Globus pallidus (tissue), 1 donor: ENCODE measurements around the gene KCNK6.

Source experiments
- DNase-seq: peaks from one replicate; pipeline ENCODE4 v3.0.0-alpha.2; 2015; ENCODE audit warnings: low spot score

Gene KCNK6

DNA sequence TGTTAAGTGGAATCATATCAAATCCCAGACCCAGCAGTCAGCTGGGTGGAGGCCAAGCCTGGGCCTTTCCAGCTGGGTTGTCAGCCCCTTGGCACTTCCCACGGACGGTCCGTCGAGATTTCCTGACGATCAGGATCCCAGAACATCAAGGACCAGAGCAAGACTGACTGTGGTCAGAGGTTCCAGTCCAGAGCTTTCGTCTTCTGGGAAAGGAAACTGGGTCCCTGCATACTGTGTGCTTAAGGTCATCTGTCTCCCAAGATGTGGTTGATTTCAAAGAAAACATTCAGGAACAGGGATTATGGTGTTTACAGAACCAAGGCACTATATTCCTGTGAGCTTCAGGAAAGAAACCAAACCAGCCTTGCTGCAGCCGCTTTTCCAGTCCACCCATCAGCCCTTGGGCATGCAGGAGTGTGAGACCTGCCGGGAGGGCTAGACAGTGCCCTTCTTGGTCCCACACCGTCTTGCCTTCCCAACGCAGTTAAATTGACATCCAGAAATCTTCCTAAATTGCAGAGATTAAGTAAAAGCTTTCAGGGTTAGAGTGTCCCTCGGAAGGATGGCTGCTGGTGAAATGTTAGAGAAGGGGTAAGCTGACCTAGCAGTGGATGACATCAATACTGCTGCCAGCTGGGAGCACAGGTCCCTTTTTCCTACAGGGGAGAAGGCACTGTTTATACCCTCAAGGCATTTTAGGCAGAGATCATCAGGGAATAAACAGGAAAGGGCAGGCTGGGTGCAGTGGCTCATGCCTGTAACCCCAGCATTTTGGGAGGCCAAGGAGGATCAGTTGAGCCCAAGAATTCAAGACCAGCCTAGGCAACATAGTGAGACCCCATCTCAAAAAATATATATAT lies 20.6 kb upstream of the KCNK6 start:
- no peak for DNase-seq

DNA sequence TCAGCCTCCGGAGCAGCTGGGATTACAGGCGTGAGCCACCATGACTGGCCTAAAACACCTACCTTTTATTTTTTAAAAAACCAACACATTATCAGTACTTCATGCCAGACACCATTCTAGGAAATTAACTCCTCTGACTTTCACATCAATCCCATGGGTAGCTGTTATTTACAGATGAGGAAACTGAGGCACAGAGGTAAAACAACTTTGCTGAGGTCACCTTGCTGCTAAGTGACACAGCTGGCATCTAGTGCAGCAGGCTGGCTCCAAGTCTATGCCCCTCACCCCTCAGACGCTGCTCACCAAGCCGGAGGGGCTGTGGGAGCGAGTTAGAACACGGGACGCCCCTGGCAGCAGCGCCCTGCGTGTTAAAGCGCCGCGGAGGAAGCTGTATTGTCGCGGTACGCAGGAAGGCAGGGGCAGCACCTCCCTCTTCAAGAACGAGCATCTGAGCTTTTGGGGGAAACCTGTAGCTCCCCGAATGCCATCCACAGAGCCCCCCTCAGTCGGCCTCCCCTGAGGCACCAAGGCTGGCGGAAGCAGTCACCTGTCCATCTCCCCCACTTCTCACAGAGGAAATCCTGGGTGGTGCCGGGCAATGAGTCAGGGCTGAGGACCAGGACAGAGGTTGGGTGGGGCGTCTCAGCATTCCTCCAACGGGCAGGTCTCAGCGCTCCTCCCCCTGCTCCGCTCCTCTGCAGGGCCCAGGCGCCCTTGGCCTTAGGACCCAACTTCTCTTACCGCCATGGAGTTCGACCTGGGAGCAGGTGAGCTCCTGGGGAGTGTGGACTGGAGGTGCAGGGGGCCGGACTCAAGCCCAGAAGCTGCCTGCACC lies 15.9 kb upstream of the KCNK6 start, which contains the start of gene C19orf33:
Gene C19orf33 (plus strand): TSS at position 735 of the 835 bp plus-strand sequence. CDS start 11 bp downstream, at position 746.
- DNase-seq = no peak

DNA sequence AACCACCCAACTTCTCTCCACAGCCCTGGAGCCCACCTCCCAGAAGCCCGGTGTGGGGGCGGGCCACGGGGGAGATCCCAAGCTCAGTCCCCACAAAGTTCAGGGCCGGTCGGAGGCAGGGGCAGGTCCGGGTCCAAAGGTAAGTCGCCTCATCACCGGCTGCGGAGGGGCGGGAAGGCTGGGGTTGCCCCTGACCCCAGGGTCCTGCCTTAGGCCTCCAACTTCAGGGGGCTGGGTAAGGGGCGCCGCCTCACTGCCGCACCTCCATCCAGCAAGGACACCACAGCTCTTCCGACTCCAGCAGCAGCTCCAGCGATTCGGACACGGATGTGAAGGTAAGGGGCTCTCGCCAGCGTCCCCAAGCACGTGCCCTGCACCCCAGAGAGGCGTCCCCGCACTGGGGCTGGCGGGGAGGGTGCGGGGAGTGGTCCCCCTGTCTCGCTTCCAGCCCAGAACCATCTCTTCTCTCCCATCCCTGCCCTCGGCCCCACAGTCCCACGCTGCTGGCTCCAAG lies 15.2 kb upstream of the KCNK6 start:
- no peak for DNase-seq

DNA sequence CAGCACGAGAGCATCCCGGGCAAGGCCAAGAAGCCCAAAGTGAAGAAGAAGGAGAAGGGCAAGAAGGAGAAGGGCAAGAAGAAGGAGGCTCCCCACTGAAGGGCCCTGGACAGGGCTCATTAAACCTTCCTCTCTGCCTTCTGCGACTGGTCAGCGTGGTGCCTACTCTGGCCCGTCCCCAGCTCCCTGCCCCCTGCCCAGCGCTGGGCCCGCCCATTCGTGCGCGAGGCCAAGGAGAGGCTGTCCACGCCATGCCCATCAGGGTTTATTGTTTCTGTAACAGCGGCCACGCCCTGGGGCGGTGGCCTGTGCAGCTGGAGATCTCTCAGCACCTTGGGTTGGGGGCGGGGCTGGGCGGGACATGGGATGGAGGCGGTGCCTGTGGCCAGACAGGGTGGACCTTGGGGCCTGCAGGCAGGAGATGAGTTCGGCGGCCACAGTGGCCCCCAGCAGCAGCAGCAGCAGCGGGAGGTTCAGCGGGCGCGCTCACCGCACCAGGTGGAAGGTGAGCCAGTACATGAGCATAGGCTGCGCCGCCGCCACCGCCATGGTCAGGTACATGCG lies 14.7 kb upstream of the KCNK6 start:
- DNase-seq = no peak

DNA sequence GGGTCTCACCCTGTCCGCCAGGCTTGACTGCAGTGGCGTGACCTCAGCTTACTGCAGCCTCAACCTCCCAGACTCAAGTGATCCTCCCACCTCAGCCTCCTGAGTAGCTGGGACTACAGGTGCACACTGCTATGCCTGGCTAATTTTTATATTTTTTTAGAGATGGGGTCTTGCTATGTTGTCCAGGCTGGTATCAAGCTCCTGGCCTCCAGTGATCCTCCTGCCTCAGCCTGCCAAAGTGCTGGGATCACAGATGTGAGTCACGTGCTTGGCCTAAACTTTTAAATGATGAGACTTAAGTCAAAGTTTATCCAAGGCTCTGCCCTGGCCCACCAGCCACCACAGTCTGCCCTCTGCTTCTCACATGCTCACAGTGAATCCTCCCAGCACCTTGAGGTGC lies 13.4 kb upstream of the KCNK6 start:
- DNase-seq = no peak

DNA sequence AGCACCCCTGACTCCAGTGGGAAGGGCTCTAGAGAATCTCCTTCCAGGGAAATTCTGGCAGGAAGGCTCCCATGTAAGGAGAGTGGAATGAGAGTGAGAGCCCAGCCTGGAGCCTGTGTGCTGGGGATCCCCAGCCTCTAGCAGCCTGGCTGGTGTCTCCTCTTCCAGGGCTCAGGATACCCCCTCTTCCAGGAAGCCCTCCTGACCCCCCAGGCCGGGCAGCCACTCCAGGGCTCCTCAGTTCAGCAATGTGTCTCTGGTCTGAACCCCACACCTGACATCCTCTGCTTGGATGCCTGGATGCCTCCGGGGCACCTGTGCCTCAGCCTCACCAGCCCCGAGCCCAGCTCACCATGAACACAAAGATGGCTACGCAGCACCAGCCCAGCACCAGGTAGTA lies 12.6 kb upstream of the KCNK6 start:
- no peak for DNase-seq

DNA sequence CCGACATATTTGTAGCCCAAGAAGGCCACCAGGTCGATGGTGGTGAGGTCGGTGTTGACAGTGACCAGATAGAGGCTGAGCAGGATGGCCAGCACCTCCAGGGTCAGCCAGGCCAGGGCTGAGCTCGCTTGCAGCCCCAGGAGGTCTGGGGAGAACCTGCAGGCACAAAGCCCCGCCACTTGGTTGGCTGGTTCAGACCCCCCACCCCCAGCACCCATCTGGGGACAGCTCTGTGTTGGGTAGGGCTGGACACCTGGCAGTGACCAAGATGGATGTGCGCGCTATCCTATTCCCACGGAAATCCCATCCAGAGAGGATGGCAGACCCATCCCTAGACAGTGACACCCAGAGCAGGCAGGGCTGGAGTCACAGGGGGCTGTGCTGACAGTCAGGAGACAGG lies 12.0 kb upstream of the KCNK6 start:
- DNase-seq = no peak

DNA sequence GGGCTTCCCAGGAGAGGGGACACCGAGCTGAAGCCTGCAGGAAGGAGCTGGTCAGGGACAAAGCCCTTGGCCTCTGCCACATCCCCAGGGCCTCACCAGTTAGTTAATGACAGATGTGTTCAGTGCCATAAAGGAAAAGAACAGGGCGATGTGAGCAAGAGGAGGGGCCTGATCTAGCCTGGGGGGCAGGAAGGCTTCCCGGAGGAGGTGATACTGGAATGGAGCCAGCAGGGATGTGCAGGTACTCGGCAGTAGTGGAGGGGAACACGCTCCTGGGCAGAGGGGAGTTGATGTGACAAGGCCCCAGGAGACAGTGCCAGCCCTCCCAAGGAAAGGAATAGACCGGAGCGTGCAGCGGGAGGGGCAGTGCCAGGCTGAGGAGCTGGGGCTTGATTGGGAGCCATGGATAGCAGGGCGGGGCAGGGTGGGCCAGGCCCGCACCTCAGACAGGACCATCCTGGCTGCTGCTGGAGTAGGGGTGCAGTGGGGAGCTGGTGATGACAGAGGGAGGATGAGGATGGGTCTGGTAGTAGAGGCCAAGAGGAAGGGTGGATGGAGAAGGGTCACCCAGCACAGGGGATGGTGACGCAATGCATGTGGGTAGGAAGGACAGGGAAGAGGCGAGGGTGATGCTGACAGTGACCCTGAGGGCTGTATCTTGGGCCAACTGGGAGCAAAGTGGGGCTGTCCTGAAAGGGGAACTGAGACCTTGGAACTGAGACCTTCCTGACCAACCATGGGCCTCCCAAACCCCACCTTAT lies 11.5 kb upstream of the KCNK6 start:
- no peak for DNase-seq

DNA sequence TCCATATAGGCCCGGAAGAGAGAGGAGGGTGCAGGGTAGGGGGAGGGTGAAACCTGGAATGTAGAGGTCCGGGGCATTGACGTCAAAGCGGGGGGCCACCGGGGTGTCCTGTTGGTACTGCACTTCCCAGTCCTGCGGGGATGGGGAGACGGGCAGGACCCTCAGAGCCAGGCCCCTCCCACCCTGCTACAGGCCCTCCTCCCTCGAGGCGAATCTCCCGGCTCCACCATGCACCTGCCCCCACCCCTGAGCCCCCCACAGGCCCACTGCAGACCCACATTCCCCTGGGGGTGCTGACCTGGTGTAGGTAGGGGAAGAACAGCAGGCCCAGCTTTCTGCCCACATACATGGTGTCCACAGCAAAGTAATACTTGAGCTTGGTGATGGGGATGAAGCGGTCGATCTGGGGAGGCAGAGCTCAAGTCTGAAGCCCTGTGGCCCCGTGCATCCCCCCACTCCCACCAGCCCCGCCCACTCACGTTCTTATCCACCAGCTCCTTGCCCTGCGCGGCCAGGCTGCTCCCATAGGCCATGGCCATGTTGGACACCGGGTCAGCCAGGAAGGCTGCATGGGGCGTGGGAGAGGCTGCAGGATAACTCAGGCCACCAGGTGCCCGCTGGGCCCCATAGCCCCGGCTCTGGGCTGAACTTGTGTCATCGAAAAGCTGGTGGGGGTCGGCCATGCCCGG lies 10.6 kb upstream of the KCNK6 start:
- DNase-seq = no peak

DNA sequence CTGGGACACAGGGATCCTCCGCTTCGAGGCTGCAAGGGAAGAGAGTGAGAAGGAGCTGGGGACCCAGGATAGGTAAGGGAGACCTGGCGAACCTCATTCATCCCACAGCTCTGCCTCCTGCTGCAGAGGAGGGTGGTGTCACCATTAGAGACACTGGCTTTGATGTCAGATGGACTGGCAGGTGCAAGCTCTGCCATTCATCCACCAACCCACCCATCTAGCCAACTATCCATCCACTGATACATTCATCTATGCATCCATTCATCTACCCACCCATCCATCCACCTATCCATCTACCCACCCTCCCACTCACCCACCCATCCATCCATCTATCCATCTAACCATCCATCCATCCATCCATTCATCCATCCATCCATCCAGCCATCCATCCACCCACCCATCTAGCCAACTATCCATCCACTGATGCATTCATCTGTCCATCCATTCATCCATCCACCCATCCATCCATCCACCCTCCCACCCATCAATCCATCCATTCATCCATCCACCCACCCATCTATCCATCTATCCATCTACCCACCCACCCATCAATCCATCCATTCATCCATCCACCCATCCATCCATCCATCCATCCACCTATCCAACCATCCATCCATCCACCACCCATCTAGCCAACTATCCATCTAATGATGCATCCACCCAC lies 9.9 kb upstream of the KCNK6 start:
- no peak for DNase-seq

DNA sequence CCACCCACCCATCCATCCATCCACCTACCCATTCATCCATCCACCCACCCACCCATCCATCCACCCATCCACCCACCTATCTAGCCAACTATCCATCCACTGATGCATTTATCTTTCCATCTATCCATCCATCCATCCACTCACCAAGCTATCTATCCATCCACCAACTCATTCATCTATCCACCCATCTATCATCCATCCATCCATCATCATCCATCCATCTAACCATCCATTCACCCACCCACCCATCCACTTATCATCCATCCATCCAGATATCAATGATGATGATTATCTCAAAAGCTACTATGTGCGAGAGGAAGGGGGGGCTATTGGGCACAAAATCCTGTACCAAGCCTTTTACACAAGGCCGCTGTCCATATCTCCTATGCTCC lies 9.4 kb upstream of the KCNK6 start:
- DNase-seq = no peak

DNA sequence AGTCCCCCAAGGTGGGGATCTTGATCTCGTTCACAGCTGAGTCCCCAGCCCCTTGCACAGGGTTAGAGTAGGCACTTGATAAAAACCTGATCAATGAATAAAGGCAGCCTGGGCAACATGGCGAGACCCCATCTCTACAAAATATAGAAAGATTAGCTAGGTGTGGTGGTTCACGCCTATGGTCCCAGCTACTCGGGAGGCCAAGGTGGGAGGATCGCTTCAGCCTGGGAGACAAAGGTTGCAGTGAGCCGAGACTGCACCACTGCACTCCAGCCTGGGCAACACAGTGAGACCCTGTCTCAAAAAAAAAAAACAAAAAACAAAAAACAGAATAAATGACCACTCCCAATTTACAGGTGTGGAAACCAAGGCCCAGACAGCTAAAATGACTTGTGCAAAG lies 8.7 kb upstream of the KCNK6 start:
- DNase-seq = no peak

DNA sequence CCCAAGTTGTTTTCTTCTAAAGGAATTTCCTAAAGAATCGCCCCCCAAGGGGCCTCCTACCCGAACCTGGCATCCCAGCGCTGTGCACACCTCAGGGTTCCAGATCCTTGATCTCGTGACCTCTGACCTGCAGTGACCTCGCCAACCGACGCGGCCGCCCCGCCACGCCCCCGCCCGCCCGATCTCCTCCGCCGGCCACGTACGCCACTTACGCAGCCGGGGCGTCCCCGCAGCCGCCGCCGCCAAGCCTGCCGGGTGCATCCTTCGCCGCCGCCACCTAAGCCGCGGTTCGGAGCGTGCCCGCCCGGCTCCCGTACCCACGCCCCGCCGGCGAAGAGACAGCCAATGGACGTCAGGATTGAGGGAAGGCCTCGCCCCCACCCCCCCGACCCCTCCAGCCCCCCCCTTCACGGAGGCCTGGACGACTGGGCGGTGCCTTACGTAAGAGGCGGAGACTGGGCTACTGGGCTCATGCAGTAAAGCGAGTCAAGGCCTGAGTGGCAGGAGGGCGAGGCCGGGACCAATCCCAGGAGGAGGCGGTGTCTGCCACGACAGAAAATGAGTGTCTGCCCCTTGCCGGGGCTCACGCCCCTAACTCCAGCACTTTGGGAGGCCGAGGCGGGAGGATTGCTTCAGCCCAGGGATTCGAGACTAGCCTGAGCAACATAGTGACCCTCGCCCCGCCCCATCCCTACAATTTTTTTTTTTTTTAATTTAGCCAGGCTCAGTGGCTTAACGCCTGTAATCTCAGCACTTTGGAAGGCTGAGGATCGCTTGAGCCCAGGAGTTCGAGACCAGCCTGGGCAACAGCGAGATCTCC lies 3.8 kb upstream of the KCNK6 start, which contains the start of gene YIF1B:
Gene YIF1B (minus strand): TSS at position 291 of the 820 bp plus-strand sequence. CDS start 30 bp downstream, at position 261.
- peak; percentile 98 for DNase-seq

DNA sequence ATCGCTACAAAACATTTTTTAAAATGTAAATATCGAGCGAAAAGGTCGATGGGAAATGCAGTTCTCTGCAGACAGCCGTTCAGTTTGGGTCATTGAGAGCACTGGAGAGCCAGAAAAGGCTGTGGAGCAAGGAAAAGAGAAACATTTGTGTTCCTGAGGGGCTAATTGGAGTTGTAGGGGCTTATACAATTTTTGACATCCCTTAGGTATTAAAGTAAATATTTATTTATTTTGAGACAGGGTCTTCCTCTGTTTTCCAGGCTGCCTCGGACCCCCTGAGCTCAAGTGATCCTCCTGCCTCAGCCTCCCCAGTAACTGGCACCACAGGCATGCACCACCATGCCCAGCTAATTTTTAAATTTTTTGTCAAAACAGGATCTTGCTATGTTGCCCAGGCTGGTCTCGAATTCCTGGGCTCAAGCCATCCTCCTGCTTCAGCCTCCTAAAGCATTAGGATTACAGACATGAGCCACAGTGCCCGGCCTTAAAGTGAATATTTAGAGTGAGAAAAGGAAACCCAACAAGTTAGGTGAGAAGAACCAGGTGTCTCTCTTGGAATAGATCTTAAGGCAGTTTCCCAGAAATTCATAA lies 3.1 kb upstream of the KCNK6 start:
- DNase-seq = no peak

DNA sequence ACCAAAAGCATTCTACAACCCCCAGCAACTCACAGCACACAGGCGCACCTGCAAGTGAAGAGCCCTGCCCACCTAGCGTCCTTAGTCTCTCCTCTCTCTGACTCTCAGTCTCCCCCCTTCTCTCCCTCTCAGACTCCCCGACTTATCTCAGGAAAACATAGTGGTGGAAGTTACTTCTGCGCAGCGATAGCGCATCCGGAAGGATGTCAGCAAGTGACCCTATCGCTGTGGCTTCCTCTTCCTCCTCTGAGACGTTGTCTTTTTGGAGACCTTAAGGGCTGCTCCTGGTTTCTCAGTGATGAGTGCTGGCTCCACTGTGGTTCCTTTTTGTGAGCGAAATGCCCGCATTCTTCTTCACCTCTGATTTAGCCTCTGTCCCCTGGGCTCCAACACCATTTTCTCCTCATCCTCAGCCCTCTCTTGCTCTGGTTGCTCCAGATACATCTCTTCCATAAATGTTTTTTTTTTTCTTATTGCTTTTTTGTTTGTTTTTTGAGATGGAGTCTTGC lies 2.5 kb upstream of the KCNK6 start:
- no peak for DNase-seq

DNA sequence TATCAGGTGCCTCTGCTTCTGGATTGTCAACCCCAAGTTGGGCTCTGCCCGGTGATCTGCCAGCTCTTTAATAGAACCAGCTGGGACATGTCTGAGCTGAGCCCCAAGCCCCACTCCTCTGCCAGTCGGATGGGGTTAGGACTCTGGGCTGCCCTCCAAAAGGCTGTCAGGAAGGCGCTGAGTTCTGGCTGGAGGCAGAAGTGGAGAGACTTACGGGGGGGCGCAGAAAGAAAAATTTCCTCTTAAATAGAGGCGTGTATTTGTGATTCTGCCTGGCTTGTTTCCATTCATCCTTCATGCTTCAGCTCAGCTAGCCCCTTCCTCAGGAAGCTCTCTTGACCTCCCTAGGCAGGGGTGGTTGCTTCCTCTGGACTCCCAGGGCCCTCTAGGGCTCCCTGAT lies 985 bp upstream of the KCNK6 start:
- DNase-seq = no peak

DNA sequence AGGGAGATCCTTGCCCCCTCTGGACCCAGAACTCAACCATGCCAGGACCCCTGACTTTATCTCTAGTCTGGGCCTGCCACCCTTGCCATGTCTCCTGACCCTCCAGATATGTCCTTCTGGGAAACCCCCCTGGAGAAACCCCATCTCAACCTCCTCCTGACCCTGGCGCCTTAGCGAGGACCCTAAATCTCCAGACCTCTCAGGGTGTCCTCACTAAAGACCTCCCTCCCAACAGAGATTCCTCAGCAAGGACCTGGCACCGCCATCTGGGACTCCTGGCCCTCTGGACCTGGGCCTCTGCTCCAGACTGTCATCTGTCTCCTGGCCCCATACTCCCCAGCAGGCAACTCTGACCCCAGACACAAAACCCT lies 1.3 kb downstream of the KCNK6 start:
- DNase-seq = no peak

DNA sequence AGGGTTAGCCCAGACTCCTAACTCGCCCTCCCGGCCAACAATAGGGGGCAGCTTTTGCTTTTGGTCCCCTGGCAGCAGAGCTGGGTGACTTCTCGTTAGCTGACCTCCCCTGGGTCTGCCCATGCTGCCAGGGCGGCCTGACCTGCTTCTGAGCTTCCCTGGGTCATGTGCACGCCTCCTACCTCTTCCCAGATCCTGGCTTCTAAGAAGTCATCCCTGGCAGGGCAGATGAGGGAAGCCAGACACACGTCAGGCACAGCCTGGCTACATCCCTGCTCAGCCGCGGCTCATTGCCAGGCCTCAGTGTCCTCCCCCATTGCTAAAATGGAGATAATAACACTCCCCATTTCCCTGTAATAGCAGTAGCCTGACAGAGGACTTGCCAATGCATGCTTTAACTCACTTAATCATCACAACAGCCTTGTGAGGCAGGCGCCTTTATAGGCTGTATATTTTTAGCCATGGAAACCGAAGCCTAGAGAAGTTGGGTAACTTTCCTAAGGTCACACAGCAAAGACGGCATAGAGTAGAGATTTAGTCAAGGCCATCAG lies 2.1 kb downstream of the KCNK6 start:
- DNase-seq = no peak

DNA sequence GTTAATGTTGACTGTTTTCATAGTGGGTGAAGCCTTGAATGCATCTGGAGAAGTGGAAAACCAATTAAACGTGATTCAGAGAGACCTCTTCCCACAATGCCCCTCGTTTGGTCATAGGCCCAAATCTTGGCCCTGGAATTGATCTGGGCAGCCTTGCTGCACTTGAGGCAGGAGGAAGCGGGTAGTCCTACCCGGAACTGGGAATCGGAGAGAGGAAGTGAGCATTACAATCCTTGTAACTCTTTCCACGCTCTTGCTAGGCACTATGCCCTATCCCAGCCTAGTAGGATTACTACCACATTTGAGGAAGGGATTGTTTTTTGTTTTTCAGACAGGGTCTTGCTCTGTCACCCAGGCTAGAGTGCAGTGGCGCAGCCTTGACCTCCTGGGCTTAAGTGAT lies 3.6 kb downstream of the KCNK6 start:
- DNase-seq = no peak
